NB4 (cell line): ENCODE data around the gene CPLX1.

Experiments
- DNase-seq: peaks from one replicate; pipeline ENCODE4 v3.0.0; 2010; ENCODE audit warnings: low read depth
- H3K4me3 ChIP-seq: one replicate; pipeline ENCODE4 v1.5.1; 2011; ENCODE audit warnings: mild to moderate bottlenecking, low read depth, low read length, moderate library complexity
- CTCF ChIP-seq: IDR thresholded peaks from one replicate; pipeline ENCODE4 v1.5.1; 2012; ENCODE audit warnings: low read depth, low read length
- MAX ChIP-seq: IDR thresholded peaks from 2 replicates; pipeline ENCODE4 v1.6.1; 2011; ENCODE audit warnings: low read depth, low read length
- MYC ChIP-seq: IDR thresholded peaks from 2 replicates; pipeline ENCODE4 v1.6.1; 2011; ENCODE audit warnings: low read depth, low read length
- POLR2A ChIP-seq: IDR thresholded peaks from 2 replicates; pipeline ENCODE4 v1.6.1; 2011; ENCODE audit warnings: mild to moderate bottlenecking; ENCODE audit not compliant: insufficient read length; ENCODE audit errors: extremely low read depth

CPLX1 gene

GRCh38 chr4:768995-769394 is 56.9 kb downstream of the CPLX1 start:
- DNase-seq, result no peak
- no peak overlapping the region for H3K4me3 ChIP-seq
- no peak for TF ChIP-seq MYC
- no peak for TF ChIP-seq MAX
- no peak for TF ChIP-seq CTCF
- TF ChIP-seq POLR2A, result no peak

GRCh38 chr4:768076-768475 is 57.9 kb downstream of the CPLX1 start:
- no peak overlapping the region for H3K4me3 ChIP-seq
- TF ChIP-seq MAX (no peak), POLR2A (no peak), MYC (no peak), CTCF (no peak)
- no peak for DNase-seq

- DNase-seq, result no peak
- TF ChIP-seq MAX, result no peak
- no peak for TF ChIP-seq POLR2A
- no peak for TF ChIP-seq CTCF
- TF ChIP-seq MYC, result no peak
Observed at GRCh38 chr4:766559-767283, 59.2 kb downstream of the CPLX1 start.

GRCh38 chr4:766152-766515 is 59.8 kb downstream of the CPLX1 start:
- TF ChIP-seq CTCF, result no peak
- no peak for TF ChIP-seq MYC
- no peak for TF ChIP-seq MAX
- no peak for TF ChIP-seq POLR2A
- peak; percentile 41 for DNase-seq
- no peak overlapping the region for H3K4me3 ChIP-seq

More at GRCh38 chr4:766559-767283, 59.2 kb downstream of the CPLX1 start:
- H3K4me3 ChIP-seq, result no peak overlapping the region

GRCh38 chr4:764405-765169 is 61.3 kb downstream of the CPLX1 start:
- TF ChIP-seq MYC (no peak), CTCF (no peak), POLR2A (peak; percentile 19)
- peak; percentile 39 for DNase-seq
- no peak overlapping the region for H3K4me3 ChIP-seq
